GM21737 (cell line): ENCODE results near the gene GID8.

Source experiments
- ATAC-seq: cut with Tn5 transposase; IDR thresholded peaks from one replicate; pipeline ENCODE4 v1.9.1; 2021; ENCODE audit warnings: mild to moderate bottlenecking, moderate library complexity; ENCODE audit not compliant: unreplicated experiment

GID8 gene

DNA sequence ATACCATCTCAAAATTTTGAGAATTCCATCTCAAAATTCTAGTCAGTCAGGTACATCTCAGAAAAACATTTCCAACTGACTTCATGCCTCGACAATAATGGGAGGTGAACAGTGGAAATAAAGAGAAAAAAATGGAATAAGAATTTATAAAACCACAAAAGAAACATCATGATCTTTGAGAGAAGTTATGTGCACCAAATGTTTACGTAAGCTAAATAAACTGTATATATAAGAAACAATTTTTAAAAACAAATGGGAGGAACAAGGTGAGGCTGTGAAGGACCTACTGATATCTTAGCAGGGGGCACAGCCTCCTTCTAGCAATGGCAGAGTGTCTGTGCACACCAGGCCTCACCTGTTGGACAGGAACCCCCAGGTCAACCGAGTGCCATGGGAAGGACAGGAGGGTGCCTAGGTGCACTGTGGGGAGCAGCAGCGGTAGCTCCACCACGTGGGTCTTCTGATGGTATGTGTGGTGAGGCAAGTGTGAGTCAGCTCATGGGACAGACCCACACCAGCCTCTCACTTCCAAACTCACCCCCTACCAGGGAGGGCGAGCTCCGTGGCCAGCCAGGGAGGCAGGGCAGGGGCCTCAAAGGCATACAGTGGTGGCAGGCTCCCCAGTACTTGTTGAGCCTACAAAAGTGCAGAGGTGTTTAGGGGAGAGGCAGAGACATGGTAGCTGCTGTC lies 34.9 kb upstream of the GID8 start:
- no peak for ATAC-seq

DNA sequence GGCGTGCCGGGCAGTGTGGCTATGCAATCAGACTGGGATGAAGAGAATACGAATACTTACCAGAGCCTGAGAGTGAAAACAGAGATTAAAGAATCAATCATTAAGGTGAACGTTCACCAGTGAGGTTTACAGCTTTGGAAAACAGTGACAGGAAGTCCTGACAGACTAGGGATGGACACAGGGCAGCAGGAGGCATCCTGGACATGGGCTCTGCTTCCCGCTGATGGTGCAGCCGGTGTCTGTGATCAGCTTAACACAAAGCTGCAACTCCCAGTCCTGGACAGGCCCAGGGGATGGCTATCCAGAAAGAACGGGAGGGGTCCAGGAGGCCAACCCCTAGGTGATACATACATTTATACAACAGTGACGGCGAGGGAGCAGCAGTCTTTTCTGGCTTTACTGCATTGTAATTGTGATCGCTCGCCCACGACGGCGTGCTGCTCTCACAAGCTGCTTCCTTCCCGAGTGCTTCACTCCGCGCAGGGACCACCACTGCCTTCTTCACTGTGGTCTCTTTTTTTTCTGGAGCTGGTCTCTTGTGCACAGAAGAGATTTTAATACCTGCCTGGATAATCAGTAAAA lies 32.3 kb upstream of the GID8 start:
- ATAC-seq = no peak

DNA sequence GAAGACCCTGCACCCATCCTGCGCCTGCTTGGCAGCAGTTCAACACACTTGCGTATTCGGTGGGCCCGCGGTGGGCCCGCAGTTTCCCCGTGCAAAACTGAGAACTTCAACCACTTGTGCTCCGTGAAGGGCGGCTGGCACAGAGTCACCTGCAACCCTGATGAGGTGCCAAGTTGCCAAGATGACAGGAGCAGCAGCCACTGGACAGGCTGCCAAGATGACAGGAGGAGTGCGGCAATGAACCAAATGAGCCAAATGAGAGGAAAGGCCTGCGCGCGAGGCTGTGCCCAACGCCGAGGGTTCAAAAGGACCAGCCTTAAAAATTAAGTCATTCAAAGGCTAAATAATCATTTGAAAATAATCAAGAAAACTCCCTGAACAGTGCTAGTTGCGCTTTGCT lies 31.7 kb upstream of the GID8 start:
- no peak for ATAC-seq

DNA sequence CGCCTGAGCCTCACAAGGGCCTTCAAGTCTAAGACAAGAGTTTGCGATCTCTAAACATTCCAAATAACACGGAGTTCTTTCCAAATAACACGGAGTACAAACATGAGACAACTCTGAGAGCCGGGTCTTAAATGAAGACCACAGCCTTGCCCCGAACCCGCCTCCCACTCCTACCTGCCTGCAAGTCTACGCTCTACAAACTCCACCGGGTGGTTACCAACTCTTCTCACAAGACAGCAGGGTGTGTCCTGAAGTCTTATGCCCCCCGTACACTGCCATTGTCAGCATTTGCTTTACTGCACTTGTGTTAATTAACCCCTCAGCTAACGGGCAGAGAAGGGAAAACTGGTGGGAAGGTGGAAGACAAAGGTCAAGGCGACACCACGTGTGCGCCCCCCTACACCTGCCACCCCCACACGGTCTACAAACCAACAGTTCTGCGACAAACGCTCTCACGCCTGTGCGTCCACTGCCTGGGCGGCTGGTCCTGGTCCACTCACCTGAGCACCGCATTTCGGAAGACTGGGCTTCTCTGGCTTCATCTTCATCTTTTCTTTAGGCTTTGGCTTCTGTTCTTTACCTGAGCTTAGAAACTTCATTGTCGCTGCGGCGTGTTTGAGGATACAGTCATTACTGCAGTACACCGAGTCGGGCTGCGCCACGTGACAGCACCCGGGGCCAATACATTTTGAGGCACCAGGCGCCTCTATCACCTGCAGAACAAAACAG lies 31.1 kb upstream of the GID8 start:
- ATAC-seq = no peak

DNA sequence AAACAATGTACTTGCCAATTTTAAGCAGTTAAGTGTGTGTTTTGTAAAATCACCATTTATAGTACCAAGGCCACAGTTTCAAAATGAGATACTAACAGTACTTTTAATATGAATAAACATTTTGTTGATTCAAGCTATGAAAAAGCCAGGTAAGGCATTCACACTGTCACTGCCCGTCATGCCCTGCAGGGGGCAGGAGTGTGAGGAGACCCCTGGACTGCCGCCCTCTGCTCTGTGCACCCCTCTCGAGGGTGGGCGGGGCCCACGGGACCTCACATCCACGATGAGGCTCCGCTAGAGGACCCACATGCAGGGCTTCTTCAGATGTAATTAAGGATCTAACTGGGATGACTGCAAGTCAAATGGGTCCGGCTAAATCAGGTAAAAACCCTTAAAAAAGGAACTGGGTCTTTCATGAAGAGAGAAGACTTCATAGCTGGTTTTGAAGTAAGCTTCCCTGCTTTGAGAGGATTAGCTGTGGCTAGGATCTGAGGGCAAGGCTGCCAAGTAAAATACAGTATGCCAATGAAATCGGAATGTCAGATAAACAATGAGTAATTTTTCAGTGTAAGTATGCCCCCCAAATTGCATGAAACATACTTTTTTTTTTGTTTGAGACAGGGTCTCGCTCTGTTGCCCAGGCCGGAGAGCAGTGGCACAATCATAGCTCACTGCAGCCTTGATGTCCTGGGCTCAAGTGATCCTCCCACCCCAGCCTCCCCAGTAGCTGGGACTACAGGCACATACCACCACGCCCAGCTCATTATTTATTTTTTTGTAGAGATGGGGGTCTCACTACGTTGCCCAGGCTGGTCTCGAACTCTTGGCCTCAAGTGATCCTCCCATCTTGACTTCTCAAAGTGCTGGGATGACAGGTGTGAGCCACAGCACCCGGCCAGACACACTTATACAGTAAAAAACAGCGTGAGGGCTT lies 30.3 kb upstream of the GID8 start:
- no peak for ATAC-seq

DNA sequence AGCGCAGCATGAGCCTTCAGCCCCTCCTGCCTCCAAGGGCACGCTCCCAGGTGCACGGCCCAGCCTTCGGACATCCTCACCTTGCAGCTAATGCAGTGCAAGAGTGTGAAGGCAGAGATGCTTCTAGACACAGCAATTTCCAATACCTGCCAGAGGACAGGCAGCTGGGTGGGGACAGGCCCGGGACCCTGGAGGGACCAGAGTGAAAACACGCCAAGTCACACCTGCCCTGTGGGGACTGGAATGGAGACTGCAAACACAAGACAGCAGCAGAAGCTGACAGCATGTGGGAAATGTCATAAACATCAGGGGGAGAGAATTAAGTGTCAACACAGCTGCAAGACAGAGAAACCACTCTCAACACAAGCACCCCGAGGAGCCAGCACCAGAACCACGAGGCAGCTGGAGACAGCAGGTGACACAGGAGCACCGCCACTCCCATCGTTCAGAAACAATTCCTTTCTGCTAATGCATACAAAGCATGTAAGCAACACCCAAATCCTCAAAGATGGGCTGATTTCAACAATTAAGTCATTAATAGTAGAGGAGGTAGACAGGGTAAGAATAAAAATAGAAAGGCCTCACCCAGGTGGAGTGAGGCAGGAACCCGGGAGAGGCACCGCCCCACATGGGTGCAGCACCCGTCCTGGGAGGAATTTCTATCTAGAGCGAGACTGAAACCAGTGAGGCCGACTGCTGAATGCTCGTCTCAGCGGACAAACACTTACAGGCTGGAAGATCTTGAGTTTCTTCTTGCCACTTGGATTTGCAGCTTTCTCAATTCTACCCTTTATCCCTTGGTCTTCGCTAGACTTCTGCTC lies 28.8 kb upstream of the GID8 start:
- no peak for ATAC-seq

DNA sequence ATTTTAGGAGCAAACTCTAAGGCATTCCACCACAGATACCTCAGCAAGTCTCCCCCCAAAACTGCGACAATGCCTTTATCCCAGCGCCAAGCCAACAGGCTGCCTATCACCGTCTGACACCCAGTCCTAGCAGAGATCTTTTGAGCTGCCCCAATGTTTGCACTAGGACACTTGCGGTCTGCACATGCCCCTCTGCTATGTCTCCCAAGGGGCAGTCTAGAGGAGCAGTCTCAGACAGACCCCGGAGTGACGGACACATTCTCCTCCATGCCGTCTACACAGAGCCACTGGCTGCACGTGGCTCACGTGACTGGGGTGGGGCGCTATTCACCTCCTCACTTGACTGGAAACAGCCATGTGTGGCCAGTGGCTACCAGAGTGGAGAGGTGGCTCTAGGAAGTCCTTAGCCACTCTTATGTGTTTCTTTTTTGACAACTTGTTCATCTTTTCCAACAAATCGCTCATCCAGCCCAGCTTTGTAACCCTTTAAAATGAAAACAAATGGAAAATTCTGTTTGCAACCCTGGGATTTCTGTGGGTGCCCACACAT lies 27.7 kb upstream of the GID8 start:
- no peak for ATAC-seq

DNA sequence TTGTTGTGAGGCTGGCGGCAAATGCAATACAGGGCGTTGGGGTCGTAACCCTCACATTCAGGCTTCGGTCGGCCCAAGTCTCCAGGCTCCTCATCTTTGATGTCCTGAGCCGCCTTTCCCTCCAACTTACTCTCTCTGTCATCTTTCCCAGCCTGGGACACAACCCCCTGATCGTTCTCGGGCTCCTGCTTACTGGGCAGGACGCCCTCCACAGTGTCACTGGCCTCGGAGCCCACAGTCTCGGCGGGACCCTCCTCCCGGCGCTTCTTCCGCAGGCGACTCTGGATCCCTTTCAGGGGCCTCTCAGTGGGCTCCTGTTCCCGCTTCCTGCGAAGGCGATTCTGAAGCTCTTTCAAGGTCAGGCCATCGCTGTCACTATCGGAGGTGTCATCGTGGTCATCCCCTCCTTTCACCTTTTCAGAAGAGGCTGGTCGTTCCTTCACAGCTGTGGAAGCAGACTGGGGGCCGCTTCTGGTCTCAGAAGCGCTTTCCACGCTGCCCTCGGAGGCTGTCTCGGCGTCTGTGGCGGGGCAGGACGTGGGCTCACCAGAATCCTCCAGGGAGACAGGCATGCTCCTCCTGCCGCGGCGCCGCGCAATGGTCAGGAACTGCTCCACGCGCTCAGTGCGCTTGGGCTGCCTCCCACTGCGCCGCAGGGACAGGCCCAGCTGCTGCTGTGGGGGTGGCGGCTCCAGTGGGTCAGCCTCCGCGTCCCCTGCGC lies 27.0 kb upstream of the GID8 start:
- ATAC-seq = no peak

DNA sequence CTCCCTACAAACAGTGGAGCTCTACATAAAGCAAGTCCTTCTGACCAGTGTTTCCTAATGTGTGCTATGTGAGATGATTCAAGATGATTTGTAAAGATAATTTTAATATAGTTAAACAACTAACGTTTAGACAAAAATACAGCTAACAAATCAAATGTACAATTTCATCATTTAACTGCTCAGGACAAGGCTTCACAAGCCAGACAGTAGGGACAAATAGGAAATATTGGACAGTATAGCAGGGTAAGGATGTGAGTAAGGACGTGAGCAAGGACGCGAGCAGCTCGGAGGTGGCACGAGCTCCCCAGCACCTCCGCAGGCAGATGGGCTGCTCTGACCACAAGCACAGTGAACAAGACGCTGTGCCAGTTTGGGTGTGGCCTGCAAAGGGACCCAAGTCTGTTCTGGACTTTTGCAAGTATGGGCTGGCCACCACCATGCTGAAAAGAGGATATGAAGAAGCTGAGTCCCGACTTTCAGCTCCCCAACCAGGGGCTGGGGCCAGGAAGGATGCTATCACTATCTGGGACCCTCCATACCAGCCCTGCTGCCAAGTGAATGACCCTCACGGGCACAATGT lies 26.2 kb upstream of the GID8 start:
- ATAC-seq = no peak

DNA sequence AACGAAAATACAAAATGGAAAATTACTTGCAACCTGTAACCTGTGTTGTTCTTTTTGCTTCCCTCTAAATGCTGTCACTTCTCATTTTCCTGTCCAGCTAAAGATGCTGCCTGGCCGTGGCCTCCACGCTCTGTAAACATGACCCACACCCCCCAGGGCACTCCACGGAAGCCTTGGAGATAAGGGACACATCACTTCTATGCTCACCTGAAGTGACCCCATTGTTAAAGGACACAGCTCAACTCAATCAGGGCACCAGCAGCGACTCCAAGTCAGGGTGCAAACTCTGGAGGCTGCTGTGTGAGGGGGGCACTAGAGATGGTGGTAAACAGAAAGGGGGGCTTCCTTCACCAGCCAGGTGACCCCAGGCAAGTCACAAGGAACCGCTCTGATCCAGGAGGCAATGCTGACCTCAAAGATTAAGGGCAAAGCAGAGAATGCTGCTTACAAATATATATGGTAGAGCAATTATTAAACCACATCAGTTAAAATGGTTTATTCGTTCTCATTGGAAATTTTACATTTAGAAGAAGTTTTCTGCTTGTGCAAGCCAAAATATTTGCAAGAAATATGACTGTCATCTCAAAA lies 24.8 kb upstream of the GID8 start:
- ATAC-seq = no peak

DNA sequence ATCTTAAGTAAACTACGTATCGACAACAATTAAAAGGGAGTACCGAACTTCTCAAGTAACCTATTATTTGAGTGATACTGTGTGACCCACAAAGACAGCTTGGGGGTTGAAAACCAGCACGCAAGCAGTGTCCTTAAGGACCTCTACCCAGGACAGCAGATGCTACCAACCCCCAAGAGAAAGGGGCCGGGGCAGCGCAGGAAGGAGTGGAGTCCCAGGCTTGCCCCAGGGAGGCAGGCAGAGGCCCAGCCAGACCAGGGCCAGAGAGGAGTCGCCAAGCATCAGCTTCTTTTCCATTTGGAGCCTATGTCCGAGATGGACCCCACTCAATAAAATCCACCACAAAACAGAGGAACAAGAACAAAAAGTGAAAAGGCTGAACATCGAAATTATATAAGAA lies 23.5 kb upstream of the GID8 start:
- no peak for ATAC-seq

DNA sequence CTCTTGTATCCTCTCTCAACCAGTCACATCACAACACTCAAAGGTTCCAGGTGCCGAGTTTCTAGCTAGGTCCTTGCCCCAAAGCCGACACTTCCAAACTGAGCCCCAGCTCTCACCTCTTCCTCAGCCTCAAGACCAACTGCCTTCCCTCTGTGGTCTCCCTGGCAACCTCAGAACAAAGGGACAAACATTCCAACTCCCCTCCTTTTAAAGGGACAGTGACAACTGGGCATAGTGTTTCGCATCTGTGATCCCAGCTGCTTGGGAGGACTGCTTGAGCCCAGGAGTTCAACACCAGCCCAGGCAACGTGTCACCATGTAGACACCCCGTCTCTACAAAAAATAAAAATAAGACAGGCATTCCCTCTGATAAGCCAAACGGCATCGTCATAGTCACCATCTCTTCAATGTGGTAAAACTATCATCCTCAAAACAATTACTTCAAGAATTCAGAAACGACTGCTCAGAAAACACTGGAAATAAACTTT lies 22.9 kb upstream of the GID8 start:
- ATAC-seq = no peak

DNA sequence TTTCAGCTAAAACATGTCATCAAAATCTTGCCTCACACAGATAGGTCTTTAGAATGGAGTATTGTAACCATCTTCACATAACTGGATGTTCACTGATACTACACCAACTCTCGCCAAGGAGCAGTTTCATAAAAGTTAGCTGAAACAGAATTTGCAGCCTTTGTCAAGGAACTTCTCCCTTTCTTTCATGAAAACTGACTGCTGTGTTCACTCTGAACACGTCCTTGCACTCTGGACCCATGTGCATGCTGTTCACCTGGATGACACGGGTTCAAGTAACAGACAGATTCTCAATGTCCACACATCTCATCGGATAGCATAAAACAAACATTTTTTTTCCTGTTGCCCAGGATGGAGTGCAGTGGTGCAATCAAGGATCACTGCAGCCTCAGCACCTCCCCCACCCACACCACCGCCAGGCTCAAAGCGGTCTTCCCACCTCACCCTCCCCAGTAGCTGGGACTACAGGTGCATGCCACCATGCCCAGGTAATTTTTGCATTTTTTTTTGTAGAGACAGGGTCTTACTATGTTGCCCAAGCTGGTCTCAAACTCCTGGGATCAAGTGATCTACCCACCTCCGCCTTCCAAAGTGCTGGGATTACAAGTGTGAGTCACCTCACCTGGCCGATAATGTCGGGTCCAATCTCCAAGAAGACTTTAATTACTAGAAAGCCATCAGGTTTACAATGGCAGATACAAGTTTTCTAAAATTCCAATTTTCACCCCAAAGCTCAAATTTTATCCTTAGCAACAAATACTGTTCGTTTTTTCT lies 21.1 kb upstream of the GID8 start:
- no peak for ATAC-seq

DNA sequence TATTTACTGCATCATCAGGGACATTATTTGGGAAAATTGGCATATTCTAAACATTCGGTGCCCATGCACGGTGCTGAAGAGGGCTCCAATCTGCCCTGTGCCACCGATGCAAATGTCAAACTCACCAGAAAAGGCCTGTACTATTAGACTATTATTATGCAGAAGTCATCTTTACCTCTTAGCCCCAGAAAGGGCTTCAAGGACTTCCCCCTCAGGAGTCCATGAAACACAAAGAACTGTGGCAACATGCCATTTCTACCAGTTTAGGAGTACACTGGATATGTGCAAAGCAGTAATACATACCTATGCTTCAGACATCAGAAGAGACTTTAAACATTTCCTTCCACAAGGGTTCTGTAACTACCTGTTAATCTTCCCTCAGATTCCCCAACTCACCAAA lies 20.2 kb upstream of the GID8 start:
- no peak for ATAC-seq

DNA sequence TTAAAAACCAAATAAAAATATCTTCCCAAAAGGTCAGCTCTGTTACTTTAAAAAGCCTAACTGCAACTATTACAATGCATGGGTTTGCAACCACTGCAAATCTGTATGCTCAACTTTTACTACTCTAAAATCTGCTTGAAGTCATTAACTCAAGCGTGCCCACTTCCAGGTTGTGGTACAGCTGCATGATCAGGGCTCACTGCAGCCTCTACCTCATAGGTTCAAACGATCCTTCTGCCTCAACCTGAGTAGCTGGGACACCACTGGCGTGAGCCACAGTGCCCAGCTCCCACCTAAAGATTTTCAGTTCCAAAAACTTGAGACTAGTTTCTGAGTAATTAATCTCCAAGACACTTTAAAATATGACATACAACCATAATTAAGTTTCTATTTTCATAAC lies 19.8 kb upstream of the GID8 start:
- no peak for ATAC-seq

DNA sequence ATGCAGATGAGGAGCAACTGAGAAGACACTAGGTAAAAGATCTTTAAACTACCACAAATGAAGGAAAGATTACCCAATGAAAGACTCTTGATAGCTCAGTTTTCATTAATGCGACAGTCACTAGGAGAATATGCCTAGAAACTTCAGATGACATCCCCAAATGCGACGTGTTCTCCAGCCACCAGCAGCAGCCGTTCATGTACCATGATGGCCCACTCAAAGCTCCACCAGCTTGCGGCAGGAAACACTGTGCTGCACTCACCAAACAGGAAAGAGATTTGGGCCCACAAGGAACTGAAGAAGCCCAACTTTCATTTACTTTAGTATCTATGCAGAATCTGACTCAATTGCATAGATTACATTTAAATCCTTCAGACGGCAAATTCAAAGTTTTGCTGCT lies 19.1 kb upstream of the GID8 start:
- no peak for ATAC-seq

DNA sequence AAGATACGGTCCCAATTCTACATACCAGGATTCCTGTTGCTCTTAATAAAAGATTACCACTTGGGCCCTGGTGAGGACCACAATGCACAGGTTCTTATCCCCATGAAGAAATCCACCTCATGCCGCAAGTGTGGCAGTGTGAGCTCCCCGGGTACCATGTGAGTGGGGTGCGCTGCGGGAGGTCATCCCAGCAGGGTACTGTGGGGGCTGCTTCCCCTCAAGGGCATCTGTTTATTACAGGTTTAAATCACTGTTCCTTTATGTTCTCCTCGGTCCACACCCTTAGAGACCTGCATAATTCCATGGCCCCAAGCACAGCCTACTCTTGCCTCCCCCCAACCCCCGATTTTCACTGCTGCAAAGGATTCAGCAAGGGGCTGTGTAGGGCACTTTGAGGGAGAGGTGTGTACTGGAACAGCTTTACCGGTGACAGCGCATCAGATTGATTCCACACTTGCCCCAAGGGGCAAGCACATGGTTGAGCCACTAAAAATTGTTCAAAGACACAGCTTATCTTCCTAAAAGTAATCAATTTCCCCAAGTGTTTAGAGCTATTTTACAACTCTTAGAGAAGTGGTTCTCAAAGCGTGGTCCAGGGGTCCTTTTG lies 17.8 kb upstream of the GID8 start:
- ATAC-seq = no peak
